Measurements from ENCODE around the gene PRR15.

Gene PRR15

GRCh38 chr7:29611941-29612544 lies 48.4 kb downstream of the PRR15 start:
- no peak for DNase-seq

DNA sequence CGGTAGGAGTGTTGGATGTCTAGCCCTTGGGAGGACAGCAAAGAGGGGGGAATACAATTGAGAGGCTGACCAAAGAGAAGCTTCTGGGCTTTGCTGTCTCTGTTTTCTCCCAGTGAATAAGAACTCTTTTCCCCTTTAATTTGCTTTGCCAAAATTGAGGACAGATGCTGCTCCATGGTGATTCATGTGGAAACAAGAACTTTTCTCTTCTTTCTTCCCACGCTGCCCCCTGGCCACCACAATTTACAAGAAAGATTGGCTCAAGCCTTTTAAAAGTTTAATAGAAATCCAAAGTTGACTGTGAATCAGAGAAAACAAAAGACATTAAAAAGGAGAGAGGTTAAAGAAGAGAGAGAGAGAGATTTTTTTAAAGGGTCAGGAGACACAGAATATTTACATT lies 49.0 kb downstream of the PRR15 start:
- no peak for DNase-seq

GRCh38 chr7:29613100-29613499 lies 49.5 kb downstream of the PRR15 start:
- no peak for DNase-seq

DNA sequence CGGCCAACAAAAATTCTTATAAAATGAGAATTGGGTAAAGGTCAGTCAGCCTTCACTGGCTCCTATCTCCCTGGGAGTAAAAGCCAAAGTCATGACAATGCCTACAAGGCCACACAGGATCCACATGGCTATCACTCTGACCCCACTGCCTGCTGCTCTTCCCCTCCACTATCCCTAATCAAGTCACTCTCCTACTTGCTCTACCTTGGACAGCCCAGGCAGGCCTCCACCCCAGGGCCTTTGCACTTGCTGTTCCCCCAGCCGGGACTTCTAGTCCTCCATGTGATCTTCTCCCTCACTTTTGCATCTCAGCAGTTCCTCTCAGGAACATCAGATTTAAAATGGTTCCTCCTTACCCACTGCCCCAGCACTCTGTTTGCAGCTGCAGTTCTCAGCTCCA lies 50.6 kb downstream of the PRR15 start:
- no peak for DNase-seq

Measured in activated CD4-positive, alpha-beta T cell treated with anti-CD3 and anti-CD28 coated beads, Interleukin-2, amount 50 U/mL, for 16 hours (primary cell).